Astrocyte (in vitro differentiated cells and primary cell): ENCODE results near the gene ZCCHC24.

Experiments
- EZH2 ChIP-seq: IDR thresholded peaks from 2 replicates; pipeline ENCODE4 v1.6.1; 2012; ENCODE audit warnings: mild to moderate bottlenecking, low read length, inconsistent platforms; ENCODE audit not compliant: insufficient read depth
- TF ChIP-seq, protein P1 (sequence below): IDR thresholded peaks from 2 replicates; pipeline ENCODE4 v1.5.1; 2011; ENCODE audit warnings: low read depth, mild to moderate bottlenecking, inconsistent platforms, low read length, moderate library complexity; ENCODE audit not compliant: insufficient read depth

DNA sequence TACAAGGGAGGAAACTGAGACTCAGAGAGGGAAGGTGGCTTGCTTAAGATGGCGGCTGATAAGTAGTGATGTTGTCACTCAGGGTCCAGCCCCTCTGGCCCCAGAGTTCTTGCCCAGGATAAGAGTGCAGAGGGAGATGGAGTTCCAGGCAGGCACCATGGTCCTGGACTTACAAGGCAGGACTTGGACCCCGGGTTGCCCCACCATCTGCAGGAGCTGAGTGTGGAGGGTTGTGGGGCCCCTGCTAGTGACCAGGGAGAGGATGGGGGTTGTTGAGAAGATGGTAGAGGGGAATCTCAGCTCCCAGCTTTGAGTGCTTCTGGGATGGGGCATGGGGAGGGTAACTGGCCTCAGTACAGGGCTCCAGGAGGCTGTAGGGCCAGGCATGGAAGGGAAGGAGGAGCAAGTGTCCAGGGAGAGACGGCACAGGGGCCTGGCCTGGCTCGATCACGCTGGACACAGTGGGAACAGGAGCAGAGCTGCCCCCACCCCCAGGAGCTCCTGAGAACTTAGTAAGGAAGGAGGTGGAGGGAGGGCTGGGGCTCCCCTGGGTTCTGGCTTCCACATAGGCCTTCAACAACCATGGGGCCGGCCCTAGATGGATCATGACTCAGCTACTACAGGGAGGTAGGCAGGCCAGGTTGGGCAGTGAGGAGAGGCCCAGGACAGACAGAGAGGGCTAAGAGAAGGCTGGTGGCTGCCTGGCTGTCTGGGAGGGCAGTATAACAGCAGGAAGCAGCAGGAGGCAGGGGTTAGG, 69.9 kb downstream of the ZCCHC24 start:
- TF ChIP-seq, protein P1, sequence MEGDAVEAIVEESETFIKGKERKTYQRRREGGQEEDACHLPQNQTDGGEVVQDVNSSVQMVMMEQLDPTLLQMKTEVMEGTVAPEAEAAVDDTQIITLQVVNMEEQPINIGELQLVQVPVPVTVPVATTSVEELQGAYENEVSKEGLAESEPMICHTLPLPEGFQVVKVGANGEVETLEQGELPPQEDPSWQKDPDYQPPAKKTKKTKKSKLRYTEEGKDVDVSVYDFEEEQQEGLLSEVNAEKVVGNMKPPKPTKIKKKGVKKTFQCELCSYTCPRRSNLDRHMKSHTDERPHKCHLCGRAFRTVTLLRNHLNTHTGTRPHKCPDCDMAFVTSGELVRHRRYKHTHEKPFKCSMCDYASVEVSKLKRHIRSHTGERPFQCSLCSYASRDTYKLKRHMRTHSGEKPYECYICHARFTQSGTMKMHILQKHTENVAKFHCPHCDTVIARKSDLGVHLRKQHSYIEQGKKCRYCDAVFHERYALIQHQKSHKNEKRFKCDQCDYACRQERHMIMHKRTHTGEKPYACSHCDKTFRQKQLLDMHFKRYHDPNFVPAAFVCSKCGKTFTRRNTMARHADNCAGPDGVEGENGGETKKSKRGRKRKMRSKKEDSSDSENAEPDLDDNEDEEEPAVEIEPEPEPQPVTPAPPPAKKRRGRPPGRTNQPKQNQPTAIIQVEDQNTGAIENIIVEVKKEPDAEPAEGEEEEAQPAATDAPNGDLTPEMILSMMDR, result no peak
- TF ChIP-seq EZH2, result no peak
